ENCODE measurements around the gene BCL2L2.

Gene BCL2L2

GRCh38 chr14:23308721-23309445, 2.2 kb downstream of the BCL2L2 start:
- TF ChIP-seq SIN3A (IDR thresholded peaks at IDR 0.05; ENCODE audit: borderline replicate concordance, insufficient read depth, low read length) (no peak), REST (IDR thresholded peaks at IDR 0.05; ENCODE audit: insufficient read depth in 1 of 2, low read depth in 2 of 2, low read length in 2 of 2) (no peak), FOXP2 (optimal IDR thresholded peaks at IDR 0.05; ENCODE audit: borderline replicate concordance, extremely low read depth, extremely low read length, insufficient read depth) (no peak), POLR2AphosphoS5 (IDR thresholded peaks at IDR 0.05; ENCODE audit: low read depth, low read length) (no peak), TAF1 (IDR thresholded peaks at IDR 0.05; ENCODE audit: borderline replicate concordance, insufficient read depth, low read length) (no peak)

- TF ChIP-seq SIN3A (IDR thresholded peaks at IDR 0.05; ENCODE audit: borderline replicate concordance, insufficient read depth, low read length) = no peak
- TF ChIP-seq TAF1 (IDR thresholded peaks at IDR 0.05; ENCODE audit: borderline replicate concordance, insufficient read depth, low read length) = no peak
- no peak for TF ChIP-seq REST (IDR thresholded peaks at IDR 0.05; ENCODE audit: insufficient read depth in 1 of 2, low read depth in 2 of 2, low read length in 2 of 2)
- TF ChIP-seq POLR2AphosphoS5 (IDR thresholded peaks at IDR 0.05; ENCODE audit: low read depth, low read length) = no peak
- TF ChIP-seq FOXP2 (optimal IDR thresholded peaks at IDR 0.05; ENCODE audit: borderline replicate concordance, extremely low read depth, extremely low read length, insufficient read depth) = no peak
Measured at GRCh38 chr14:23310546-23310945, 3.9 kb downstream of the BCL2L2 start.

GRCh38 chr14:23316300-23316699, 9.7 kb downstream of the BCL2L2 start:
- TF ChIP-seq SIN3A (IDR thresholded peaks at IDR 0.05; ENCODE audit: borderline replicate concordance, insufficient read depth, low read length) (no peak), FOXP2 (optimal IDR thresholded peaks at IDR 0.05; ENCODE audit: borderline replicate concordance, extremely low read depth, extremely low read length, insufficient read depth) (no peak)

- TF ChIP-seq REST (IDR thresholded peaks at IDR 0.05; ENCODE audit: insufficient read depth in 1 of 2, low read depth in 2 of 2, low read length in 2 of 2) (no peak), FOXP2 (optimal IDR thresholded peaks at IDR 0.05; ENCODE audit: borderline replicate concordance, extremely low read depth, extremely low read length, insufficient read depth) (no peak), POLR2AphosphoS5 (IDR thresholded peaks at IDR 0.05; ENCODE audit: low read depth, low read length) (no peak), SIN3A (IDR thresholded peaks at IDR 0.05; ENCODE audit: borderline replicate concordance, insufficient read depth, low read length) (no peak), TAF1 (IDR thresholded peaks at IDR 0.05; ENCODE audit: borderline replicate concordance, insufficient read depth, low read length) (no peak)
Measured at GRCh38 chr14:23319746-23320583, 13.3 kb downstream of the BCL2L2 start.

GRCh38 chr14:23320584-23321571, 14.2 kb downstream of the BCL2L2 start, which contains the start of gene PABPN1:
TSS of gene PABPN1 (plus strand) at chr14:23321457. CDS start at chr14:23321470, 13 bp downstream.
- peak; percentile 15 for TF ChIP-seq FOXP2 (optimal IDR thresholded peaks at IDR 0.05; ENCODE audit: borderline replicate concordance, extremely low read depth, extremely low read length, insufficient read depth)
- TF ChIP-seq POLR2AphosphoS5 (IDR thresholded peaks at IDR 0.05; ENCODE audit: low read depth, low read length) = peak; percentile 54; the same call in 1 of the 2 replicates
- no peak for TF ChIP-seq REST (IDR thresholded peaks at IDR 0.05; ENCODE audit: insufficient read depth in 1 of 2, low read depth in 2 of 2, low read length in 2 of 2)
- TF ChIP-seq SIN3A (IDR thresholded peaks at IDR 0.05; ENCODE audit: borderline replicate concordance, insufficient read depth, low read length) = no peak; the same call in 1 of the 2 replicates

Data from PFSK-1 (cell line).